ENCODE measurements around the gene XRCC4.

- TF ChIP-seq, protein P1, sequence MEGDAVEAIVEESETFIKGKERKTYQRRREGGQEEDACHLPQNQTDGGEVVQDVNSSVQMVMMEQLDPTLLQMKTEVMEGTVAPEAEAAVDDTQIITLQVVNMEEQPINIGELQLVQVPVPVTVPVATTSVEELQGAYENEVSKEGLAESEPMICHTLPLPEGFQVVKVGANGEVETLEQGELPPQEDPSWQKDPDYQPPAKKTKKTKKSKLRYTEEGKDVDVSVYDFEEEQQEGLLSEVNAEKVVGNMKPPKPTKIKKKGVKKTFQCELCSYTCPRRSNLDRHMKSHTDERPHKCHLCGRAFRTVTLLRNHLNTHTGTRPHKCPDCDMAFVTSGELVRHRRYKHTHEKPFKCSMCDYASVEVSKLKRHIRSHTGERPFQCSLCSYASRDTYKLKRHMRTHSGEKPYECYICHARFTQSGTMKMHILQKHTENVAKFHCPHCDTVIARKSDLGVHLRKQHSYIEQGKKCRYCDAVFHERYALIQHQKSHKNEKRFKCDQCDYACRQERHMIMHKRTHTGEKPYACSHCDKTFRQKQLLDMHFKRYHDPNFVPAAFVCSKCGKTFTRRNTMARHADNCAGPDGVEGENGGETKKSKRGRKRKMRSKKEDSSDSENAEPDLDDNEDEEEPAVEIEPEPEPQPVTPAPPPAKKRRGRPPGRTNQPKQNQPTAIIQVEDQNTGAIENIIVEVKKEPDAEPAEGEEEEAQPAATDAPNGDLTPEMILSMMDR (IDR thresholded peaks at IDR 0.05; ENCODE audit: insufficient read depth, low read depth, low read length): no peak
- no peak for TF ChIP-seq EZH2 (IDR thresholded peaks at IDR 0.05; ENCODE audit: insufficient read depth, low read length)
These were observed 415 bp downstream of the XRCC4 start for GRCh38 chr5:83077662-83078261.

Measured in astrocyte (in vitro differentiated cells and primary cell).